Measurements from ENCODE around the gene MRPL19. TPM values are rescaled to one million over a fixed set of nuclear protein-coding genes. Genes with fewer than 3 reads are reported as not detected.
A peak's percentile ranks its signal among the peaks of the same experiment; 100 is the strongest.

Gene MRPL19
- 44.6 and 53.5 TPM in 2 replicates for total RNA-seq (2012; rRNA removed)

GRCh38 chr2:75646583-75647425, at the start of gene MRPL19:
Gene MRPL19, plus strand, starts transcription at chr2:75646783. Its CDS starts 25 bp downstream, at chr2:75646808.
- H3K27me3 ChIP-seq (ENCODE audit: control insufficient read depth, insufficient read depth, low read length): no peaks in the 10 kb centered on the region

GRCh38 chr2:75596784-75597183, 49.8 kb upstream of the MRPL19 start:
- no peak overlapping the region for H3K4me3 ChIP-seq (ENCODE audit: low read length)
- H3K9ac ChIP-seq (ENCODE audit: low read depth, low read length): peak overlapping the region; percentile 64
- H3K36me3 ChIP-seq (ENCODE audit: insufficient read depth, low read length): no peaks in the 10 kb centered on the region
- peak overlapping the region; percentile 60 for H3K4me2 ChIP-seq (ENCODE audit: low read length)
- H3K27me3 ChIP-seq (ENCODE audit: control insufficient read depth, insufficient read depth, low read length): no peaks in the 10 kb centered on the region
- peaks cover 37% of the 10 kb centered on the region for H3K4me1 ChIP-seq (ENCODE audit: control insufficient read depth, insufficient read depth, low read length)
- H3K9me3 ChIP-seq (replicated peaks; ENCODE audit: low read length): no peaks in the 10 kb centered on the region

More at GRCh38 chr2:75646583-75647425, at the start of gene MRPL19:
- H3K36me3 ChIP-seq (ENCODE audit: insufficient read depth, low read length): peaks cover 19% of the 10 kb centered on the region
- no peaks in the 10 kb centered on the region for H3K9me3 ChIP-seq (replicated peaks; ENCODE audit: low read length)
- H3K4me1 ChIP-seq (ENCODE audit: control insufficient read depth, insufficient read depth, low read length): peaks cover 8% of the 10 kb centered on the region
- H3K9ac ChIP-seq (ENCODE audit: low read depth, low read length): peak within 1 kb of the TSS; percentile 92
- peak within 1 kb of the TSS; percentile 92 for H3K4me2 ChIP-seq (ENCODE audit: low read length)
- H3K4me3 ChIP-seq (ENCODE audit: low read length): peak within 1 kb of the TSS; percentile 84

GRCh38 chr2:75597949-75598348, 48.6 kb upstream of the MRPL19 start:
- Histone ChIP-seq H3K9ac (ENCODE audit: low read depth, low read length) (no peak overlapping the region), H3K4me1 (ENCODE audit: control insufficient read depth, insufficient read depth, low read length) (peaks cover 38% of the 10 kb centered on the region)

GRCh38 chr2:75598589-75599155, 47.9 kb upstream of the MRPL19 start:
- Histone ChIP-seq H3K27me3 (ENCODE audit: control insufficient read depth, insufficient read depth, low read length) (no peaks in the 10 kb centered on the region), H3K4me1 (ENCODE audit: control insufficient read depth, insufficient read depth, low read length) (peaks cover 45% of the 10 kb centered on the region), H3K9ac (ENCODE audit: low read depth, low read length) (no peak overlapping the region), H3K36me3 (ENCODE audit: insufficient read depth, low read length) (no peaks in the 10 kb centered on the region), H3K4me3 (ENCODE audit: low read length) (no peak overlapping the region), H3K9me3 (replicated peaks; ENCODE audit: low read length) (no peaks in the 10 kb centered on the region), H3K4me2 (ENCODE audit: low read length) (no peak overlapping the region)

More at GRCh38 chr2:75597949-75598348, 48.6 kb upstream of the MRPL19 start:
- Histone ChIP-seq H3K9me3 (replicated peaks; ENCODE audit: low read length) (no peaks in the 10 kb centered on the region), H3K27me3 (ENCODE audit: control insufficient read depth, insufficient read depth, low read length) (no peaks in the 10 kb centered on the region), H3K4me3 (ENCODE audit: low read length) (no peak overlapping the region), H3K4me2 (ENCODE audit: low read length) (no peak overlapping the region), H3K36me3 (ENCODE audit: insufficient read depth, low read length) (no peaks in the 10 kb centered on the region)

GRCh38 chr2:75600461-75601011, 46.0 kb upstream of the MRPL19 start:
- Histone ChIP-seq H3K9ac (ENCODE audit: low read depth, low read length) (no peak overlapping the region), H3K36me3 (ENCODE audit: insufficient read depth, low read length) (no peaks in the 10 kb centered on the region), H3K27me3 (ENCODE audit: control insufficient read depth, insufficient read depth, low read length) (no peaks in the 10 kb centered on the region), H3K9me3 (replicated peaks; ENCODE audit: low read length) (no peaks in the 10 kb centered on the region), H3K4me1 (ENCODE audit: control insufficient read depth, insufficient read depth, low read length) (peaks cover 48% of the 10 kb centered on the region), H3K4me3 (ENCODE audit: low read length) (no peak overlapping the region), H3K4me2 (ENCODE audit: low read length) (no peak overlapping the region)

- Histone ChIP-seq H3K36me3 (ENCODE audit: insufficient read depth, low read length) (no peaks in the 10 kb centered on the region), H3K4me3 (ENCODE audit: low read length) (no peak overlapping the region), H3K9me3 (replicated peaks; ENCODE audit: low read length) (no peaks in the 10 kb centered on the region), H3K27me3 (ENCODE audit: control insufficient read depth, insufficient read depth, low read length) (no peaks in the 10 kb centered on the region), H3K4me1 (ENCODE audit: control insufficient read depth, insufficient read depth, low read length) (peaks cover 57% of the 10 kb centered on the region), H3K9ac (ENCODE audit: low read depth, low read length) (no peak overlapping the region), H3K4me2 (ENCODE audit: low read length) (peak overlapping the region; percentile 45)
Observed at GRCh38 chr2:75602724-75603342, 43.8 kb upstream of the MRPL19 start.

GRCh38 chr2:75603477-75603876, 43.1 kb upstream of the MRPL19 start:
- Histone ChIP-seq H3K4me1 (ENCODE audit: control insufficient read depth, insufficient read depth, low read length) (peaks cover 63% of the 10 kb centered on the region), H3K36me3 (ENCODE audit: insufficient read depth, low read length) (no peaks in the 10 kb centered on the region)

GRCh38 chr2:75604484-75604883, 42.1 kb upstream of the MRPL19 start:
- H3K4me1 ChIP-seq (ENCODE audit: control insufficient read depth, insufficient read depth, low read length): peaks cover 69% of the 10 kb centered on the region

More at GRCh38 chr2:75603477-75603876, 43.1 kb upstream of the MRPL19 start:
- Histone ChIP-seq H3K9ac (ENCODE audit: low read depth, low read length) (no peak overlapping the region), H3K9me3 (replicated peaks; ENCODE audit: low read length) (no peaks in the 10 kb centered on the region), H3K4me2 (ENCODE audit: low read length) (no peak overlapping the region), H3K4me3 (ENCODE audit: low read length) (no peak overlapping the region), H3K27me3 (ENCODE audit: control insufficient read depth, insufficient read depth, low read length) (no peaks in the 10 kb centered on the region)

GRCh38 chr2:75605770-75606529, 40.6 kb upstream of the MRPL19 start:
- H3K9me3 ChIP-seq (replicated peaks; ENCODE audit: low read length): no peaks in the 10 kb centered on the region
- H3K9ac ChIP-seq (ENCODE audit: low read depth, low read length): peak overlapping the region; percentile 45
- no peaks in the 10 kb centered on the region for H3K36me3 ChIP-seq (ENCODE audit: insufficient read depth, low read length)
- peak overlapping the region; percentile 71 for H3K4me2 ChIP-seq (ENCODE audit: low read length)
- H3K27me3 ChIP-seq (ENCODE audit: control insufficient read depth, insufficient read depth, low read length): peaks cover 12% of the 10 kb centered on the region
- H3K4me3 ChIP-seq (ENCODE audit: low read length): peak overlapping the region; percentile 37
- H3K4me1 ChIP-seq (ENCODE audit: control insufficient read depth, insufficient read depth, low read length): peaks cover 69% of the 10 kb centered on the region

More at GRCh38 chr2:75604484-75604883, 42.1 kb upstream of the MRPL19 start:
- Histone ChIP-seq H3K36me3 (ENCODE audit: insufficient read depth, low read length) (no peaks in the 10 kb centered on the region), H3K9ac (ENCODE audit: low read depth, low read length) (no peak overlapping the region), H3K9me3 (replicated peaks; ENCODE audit: low read length) (no peaks in the 10 kb centered on the region), H3K4me3 (ENCODE audit: low read length) (no peak overlapping the region), H3K4me2 (ENCODE audit: low read length) (no peak overlapping the region), H3K27me3 (ENCODE audit: control insufficient read depth, insufficient read depth, low read length) (peaks cover 2% of the 10 kb centered on the region)

GRCh38 chr2:75606761-75607399, 39.7 kb upstream of the MRPL19 start:
- Histone ChIP-seq H3K9ac (ENCODE audit: low read depth, low read length) (peak overlapping the region; percentile 45), H3K4me3 (ENCODE audit: low read length) (no peak overlapping the region), H3K9me3 (replicated peaks; ENCODE audit: low read length) (no peaks in the 10 kb centered on the region), H3K4me2 (ENCODE audit: low read length) (peak overlapping the region; percentile 71), H3K36me3 (ENCODE audit: insufficient read depth, low read length) (no peaks in the 10 kb centered on the region), H3K4me1 (ENCODE audit: control insufficient read depth, insufficient read depth, low read length) (peaks cover 69% of the 10 kb centered on the region), H3K27me3 (ENCODE audit: control insufficient read depth, insufficient read depth, low read length) (peaks cover 14% of the 10 kb centered on the region)

Measured in skeletal muscle satellite cell (primary cell).